ENCODE results near the gene GPR183. TPM values are rescaled to one million over a fixed set of nuclear protein-coding genes. Genes with fewer than 3 reads are reported as not detected.

GPR183 gene
- total RNA-seq, 2 experiments from 2014 or later: 8.6 to 10.0 TPM

DNA sequence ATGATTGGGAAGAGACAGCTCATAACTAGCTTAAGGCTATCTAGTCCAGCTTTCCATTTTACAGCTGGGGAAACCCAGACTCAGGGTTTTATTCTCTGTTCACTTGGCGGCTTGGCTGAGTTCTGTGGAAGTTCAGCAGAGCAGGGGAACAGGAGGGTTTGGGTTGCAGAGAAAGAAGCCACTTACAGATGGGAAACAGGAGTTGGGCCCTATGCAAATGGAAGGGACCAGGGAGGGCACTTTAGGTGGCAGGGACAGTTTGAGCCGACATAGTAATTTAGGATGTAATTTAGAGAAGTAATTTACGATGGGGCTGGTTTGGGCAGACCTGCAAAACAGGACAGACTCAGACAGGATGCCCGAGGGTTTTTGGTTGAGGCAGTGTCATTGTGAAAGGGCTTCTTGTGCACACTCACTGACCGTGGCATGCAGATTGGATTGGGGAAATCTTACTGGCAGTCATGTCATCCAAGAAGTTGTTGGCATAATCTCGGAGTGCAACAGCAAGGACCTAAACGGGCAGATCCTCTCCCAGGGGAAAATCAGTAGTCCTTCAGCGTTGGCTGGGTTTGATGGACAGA, 47.3 kb upstream of the GPR183 start:
- H3K9me3 Mint-ChIP-seq: no peaks in the 10 kb centered on the region
- DNase-seq (peak; percentile 54), ATAC-seq (no peak)
- ChIA-PET POLR2A (interaction anchor here (0.7 to 3.6 kb wide), 7 partner anchors 9 to 48 kb away, joined by 3 to 26 read pairs (median 4); no protein-coding TSS in a partner anchor), CTCF (interaction anchor here (0.8 to 2.8 kb wide), 6 partner anchors 27 to 89 kb away, joined by 3 to 12 read pairs (median 5); no protein-coding TSS in a partner anchor)
- H3K27me3 Mint-ChIP-seq: no peaks in the 10 kb centered on the region
- H3K36me3 Mint-ChIP-seq (ENCODE audit: low read depth): peaks cover 78% of the 10 kb centered on the region
- peak overlapping the region; percentile 85 for H3K27ac Mint-ChIP-seq
- intact Hi-C loops (cut with micrococcal nuclease): loop anchor here (5.0 kb wide), 2 partner anchors 42 to 82 kb away; no protein-coding TSS in a partner anchor
- peaks cover 92% of the 10 kb centered on the region for H3K4me1 Mint-ChIP-seq (ENCODE audit: low read depth)
- TF ChIP-seq, protein P1, sequence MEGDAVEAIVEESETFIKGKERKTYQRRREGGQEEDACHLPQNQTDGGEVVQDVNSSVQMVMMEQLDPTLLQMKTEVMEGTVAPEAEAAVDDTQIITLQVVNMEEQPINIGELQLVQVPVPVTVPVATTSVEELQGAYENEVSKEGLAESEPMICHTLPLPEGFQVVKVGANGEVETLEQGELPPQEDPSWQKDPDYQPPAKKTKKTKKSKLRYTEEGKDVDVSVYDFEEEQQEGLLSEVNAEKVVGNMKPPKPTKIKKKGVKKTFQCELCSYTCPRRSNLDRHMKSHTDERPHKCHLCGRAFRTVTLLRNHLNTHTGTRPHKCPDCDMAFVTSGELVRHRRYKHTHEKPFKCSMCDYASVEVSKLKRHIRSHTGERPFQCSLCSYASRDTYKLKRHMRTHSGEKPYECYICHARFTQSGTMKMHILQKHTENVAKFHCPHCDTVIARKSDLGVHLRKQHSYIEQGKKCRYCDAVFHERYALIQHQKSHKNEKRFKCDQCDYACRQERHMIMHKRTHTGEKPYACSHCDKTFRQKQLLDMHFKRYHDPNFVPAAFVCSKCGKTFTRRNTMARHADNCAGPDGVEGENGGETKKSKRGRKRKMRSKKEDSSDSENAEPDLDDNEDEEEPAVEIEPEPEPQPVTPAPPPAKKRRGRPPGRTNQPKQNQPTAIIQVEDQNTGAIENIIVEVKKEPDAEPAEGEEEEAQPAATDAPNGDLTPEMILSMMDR (IDR thresholded peaks at IDR 0.05): no peak
- peak overlapping the region; percentile 25 for H3K4me3 Mint-ChIP-seq

DNA sequence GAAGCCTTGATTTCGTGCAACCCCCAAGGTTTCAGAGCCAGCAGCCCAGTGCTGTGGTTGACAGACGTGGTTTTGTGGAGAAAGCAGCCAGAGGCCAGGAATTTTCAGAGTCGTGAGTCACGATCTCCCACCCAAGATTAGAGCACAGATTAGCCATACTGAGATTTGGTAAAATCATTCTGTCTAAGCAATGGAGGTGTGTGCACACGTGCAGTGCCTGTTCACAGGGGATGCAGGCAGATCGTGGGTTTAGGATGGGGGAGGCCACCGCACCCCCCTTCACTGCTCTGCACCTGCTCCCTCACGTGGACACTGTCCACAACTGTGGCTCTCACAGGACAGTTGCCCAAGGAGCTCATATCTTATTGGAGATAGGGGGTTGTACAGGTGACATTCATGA, 46.6 kb upstream of the GPR183 start:
- ChIA-PET CTCF (interaction anchor here (0.7 to 3.3 kb wide), 10 partner anchors 23 to 421 kb away, joined by 3 to 27 read pairs (median 4); no protein-coding TSS in a partner anchor), POLR2A (interaction anchor here (0.7 to 3.8 kb wide), 7 partner anchors 8 to 40 kb away, joined by 3 to 26 read pairs (median 5); no protein-coding TSS in a partner anchor)
- Mint-ChIP-seq H3K27ac (peak overlapping the region; percentile 85), H3K4me3 (peak overlapping the region; percentile 13), H3K4me1 (ENCODE audit: low read depth) (peaks cover 87% of the 10 kb centered on the region), H3K36me3 (ENCODE audit: low read depth) (peaks cover 75% of the 10 kb centered on the region), H3K27me3 (no peaks in the 10 kb centered on the region), H3K9me3 (no peaks in the 10 kb centered on the region)
- peak; percentile 23 for DNase-seq
- ATAC-seq: no peak
- TF ChIP-seq, protein P1 (IDR thresholded peaks at IDR 0.05): no peak
- intact Hi-C loops (cut with micrococcal nuclease): loop anchor here (5.0 kb wide), 2 partner anchors 42 to 82 kb away; no protein-coding TSS in a partner anchor

DNA sequence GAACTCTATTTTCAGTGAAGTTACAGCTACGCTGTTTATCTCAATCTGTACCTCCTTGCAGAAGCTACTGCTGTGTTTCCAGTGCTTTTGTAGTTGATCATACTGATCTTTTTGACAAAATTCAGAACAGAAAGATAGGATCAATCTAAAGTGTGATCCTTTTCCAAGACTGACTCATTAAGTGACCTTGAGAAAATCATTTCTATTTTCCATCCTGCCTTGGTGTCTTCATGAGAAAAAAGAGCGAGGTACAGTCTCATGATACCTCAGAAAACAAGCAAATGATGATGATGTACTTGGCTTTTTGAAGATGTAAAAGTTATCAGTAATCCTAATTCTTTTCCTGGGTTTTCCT, 46.0 kb upstream of the GPR183 start:
- peaks cover 71% of the 10 kb centered on the region for H3K36me3 Mint-ChIP-seq (ENCODE audit: low read depth)
- H3K9me3 Mint-ChIP-seq: no peaks in the 10 kb centered on the region
- CTCF ChIA-PET: interaction anchor here (0.7 to 3.3 kb wide), 17 partner anchors 7 to 422 kb away, joined by 3 to 27 read pairs (median 4); no protein-coding TSS in a partner anchor
- peak overlapping the region; percentile 85 for H3K27ac Mint-ChIP-seq
- DNase-seq (no peak), ATAC-seq (no peak)
- peaks cover 84% of the 10 kb centered on the region for H3K4me1 Mint-ChIP-seq (ENCODE audit: low read depth)
- POLR2A ChIA-PET: interaction anchor here (0.7 to 3.8 kb wide), 11 partner anchors 11 to 81 kb away, joined by 3 to 26 read pairs (median 6); no protein-coding TSS in a partner anchor
- TF ChIP-seq, protein P1 (IDR thresholded peaks at IDR 0.05): no peak
- intact Hi-C loops (cut with micrococcal nuclease): loop anchor here (5.0 kb wide), 2 partner anchors 41 to 81 kb away; no protein-coding TSS in a partner anchor
- no peak overlapping the region for H3K4me3 Mint-ChIP-seq
- H3K27me3 Mint-ChIP-seq: no peaks in the 10 kb centered on the region

DNA sequence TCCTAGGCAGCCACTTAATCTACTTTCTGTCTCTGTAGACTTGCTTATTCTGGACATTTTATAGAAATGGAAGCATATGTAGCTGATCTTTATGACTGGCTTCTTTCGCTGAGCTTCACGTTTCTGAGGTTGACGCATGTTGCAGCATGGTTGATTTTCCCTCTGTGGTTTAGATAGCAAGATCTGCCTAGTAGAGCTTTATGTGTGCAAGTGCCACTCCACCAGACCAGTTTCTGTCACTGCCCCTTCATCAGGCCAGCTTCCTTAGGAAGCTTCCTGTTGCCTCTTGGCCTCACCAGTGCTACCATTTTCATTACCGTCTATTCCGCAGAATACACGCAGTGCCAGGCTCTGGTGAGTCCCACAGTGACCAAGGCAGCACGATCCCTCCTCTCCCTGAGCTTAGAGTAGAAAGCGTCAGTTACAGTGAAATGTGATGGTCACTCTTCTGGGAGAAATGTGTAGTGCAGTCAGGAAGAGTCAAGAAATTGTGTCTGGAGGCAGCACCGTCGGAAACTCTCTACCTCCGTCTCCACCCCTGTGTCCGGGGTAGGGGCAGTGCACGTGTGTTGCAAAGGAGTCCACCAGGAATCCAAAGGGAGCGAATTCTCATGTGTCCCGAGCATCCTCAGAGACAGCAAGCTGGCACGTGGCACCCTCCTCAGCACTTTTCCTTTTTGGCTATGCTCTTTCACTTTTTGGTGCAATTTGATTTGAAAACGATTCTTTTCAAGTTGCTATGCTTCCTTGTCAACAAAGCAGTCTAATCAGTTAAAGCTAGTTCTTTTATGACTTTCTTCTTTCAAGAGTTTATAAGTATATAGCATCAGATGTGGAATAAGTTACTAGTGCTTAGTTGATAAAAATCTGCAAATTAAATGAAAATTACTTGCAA, 45.4 kb upstream of the GPR183 start:
- peak; percentile 4 for ATAC-seq
- POLR2A ChIA-PET: interaction anchor here (0.7 to 3.8 kb wide), 19 partner anchors 11 to 82 kb away, joined by 3 to 26 read pairs (median 5); partner anchors contain the start of gene GPR183

More for the DNA sequence above, 45.4 kb upstream of the GPR183 start:
- DNase-seq: peak; percentile 57
- intact Hi-C loops (cut with micrococcal nuclease): loop anchor here (5.0 kb wide), 2 partner anchors 40 to 80 kb away; no protein-coding TSS in a partner anchor
- TF ChIP-seq, protein P1 (IDR thresholded peaks at IDR 0.05): no peak
- no peaks in the 10 kb centered on the region for H3K9me3 Mint-ChIP-seq
- peaks cover 65% of the 10 kb centered on the region for H3K36me3 Mint-ChIP-seq (ENCODE audit: low read depth)
- no peak overlapping the region for H3K4me3 Mint-ChIP-seq
- H3K27me3 Mint-ChIP-seq: no peaks in the 10 kb centered on the region
- CTCF ChIA-PET: interaction anchor here (0.7 to 3.3 kb wide), 20 partner anchors 8 to 176 kb away, joined by 3 to 27 read pairs (median 4); no protein-coding TSS in a partner anchor
- H3K27ac Mint-ChIP-seq: peak overlapping the region; percentile 84
- H3K4me1 Mint-ChIP-seq (ENCODE audit: low read depth): peaks cover 84% of the 10 kb centered on the region
